Limb (tissue), 2 donors: ENCODE data around the gene HNRNPAB.
"Not testable (repeated sequence)": the region's sequence is repeated elsewhere in the genome, so short reads cannot be mapped to it uniquely, and the experiment has no call there.

Experiments used
- DNase-seq, 2 donors: peaks; one replicate each; pipeline ENCODE4 v3.0.0-alpha.2; 2016; ENCODE audit errors: extremely low spot score in 2 of 2

HNRNPAB gene

GRCh38 chr5:178241688-178242231, 37.4 kb downstream of the HNRNPAB start:
- DNase-seq, result peak in 1 of 2 donors; percentile 29

GRCh38 chr5:178242416-178242815, 38.1 kb downstream of the HNRNPAB start:
- peak in 1 of 2 donors; percentile 26 for DNase-seq

GRCh38 chr5:178244576-178244975, 40.2 kb downstream of the HNRNPAB start:
- no peak for DNase-seq

DNA sequence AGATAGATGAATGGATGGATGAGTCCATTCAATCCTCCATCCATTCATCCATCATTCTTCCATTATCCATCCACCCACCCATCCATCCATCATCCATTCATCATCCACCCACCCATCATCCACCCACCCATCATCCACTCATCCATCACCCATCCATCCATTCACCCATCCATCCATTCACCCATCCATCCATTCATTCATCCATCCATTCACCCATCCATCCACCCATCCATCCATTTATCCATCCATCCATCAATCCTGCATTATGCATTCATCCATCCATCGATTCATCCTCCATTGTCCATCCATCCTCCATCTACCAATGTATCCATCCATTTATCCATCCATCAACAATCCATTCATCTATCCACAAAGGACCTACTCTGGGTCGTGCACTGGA, 41.1 kb downstream of the HNRNPAB start:
- DNase-seq, result no peak

DNA sequence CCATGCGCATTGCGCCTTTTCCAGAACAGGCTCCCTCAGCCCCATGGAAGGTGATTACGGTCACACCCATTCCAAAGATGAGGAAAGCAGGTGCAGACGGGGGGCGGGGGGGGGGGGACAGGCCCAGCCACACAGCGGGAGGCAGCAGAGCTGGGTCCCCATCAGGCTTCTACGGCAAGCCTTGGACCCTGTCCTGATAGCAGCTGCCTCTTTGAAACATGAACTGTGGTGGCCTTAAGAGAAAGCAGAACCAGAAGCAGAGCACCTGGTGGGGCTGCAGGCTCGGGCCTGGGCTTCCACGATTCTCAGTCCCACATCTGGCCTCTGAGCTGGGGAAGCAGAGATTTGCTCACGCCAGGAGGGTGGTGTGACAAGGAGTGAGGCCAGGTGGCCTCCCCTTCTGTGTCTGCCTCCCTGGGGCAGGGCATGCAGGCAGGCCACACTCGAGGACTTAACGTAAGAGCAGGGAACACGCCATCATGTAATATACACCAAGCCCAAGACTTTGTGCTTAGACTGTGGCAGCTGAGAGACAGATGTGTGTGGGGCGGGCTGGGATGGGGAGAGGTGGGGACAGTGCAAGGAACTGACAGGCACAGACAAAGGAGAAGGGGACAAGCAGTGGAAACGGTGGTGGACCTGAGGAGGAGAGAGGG, 42.4 kb downstream of the HNRNPAB start:
- no peak for DNase-seq

- DNase-seq, result no peak
Observed at GRCh38 chr5:178247481-178248456, 43.4 kb downstream of the HNRNPAB start.

- no peak for DNase-seq
Observed at GRCh38 chr5:178248750-178249149, 44.4 kb downstream of the HNRNPAB start.

DNA sequence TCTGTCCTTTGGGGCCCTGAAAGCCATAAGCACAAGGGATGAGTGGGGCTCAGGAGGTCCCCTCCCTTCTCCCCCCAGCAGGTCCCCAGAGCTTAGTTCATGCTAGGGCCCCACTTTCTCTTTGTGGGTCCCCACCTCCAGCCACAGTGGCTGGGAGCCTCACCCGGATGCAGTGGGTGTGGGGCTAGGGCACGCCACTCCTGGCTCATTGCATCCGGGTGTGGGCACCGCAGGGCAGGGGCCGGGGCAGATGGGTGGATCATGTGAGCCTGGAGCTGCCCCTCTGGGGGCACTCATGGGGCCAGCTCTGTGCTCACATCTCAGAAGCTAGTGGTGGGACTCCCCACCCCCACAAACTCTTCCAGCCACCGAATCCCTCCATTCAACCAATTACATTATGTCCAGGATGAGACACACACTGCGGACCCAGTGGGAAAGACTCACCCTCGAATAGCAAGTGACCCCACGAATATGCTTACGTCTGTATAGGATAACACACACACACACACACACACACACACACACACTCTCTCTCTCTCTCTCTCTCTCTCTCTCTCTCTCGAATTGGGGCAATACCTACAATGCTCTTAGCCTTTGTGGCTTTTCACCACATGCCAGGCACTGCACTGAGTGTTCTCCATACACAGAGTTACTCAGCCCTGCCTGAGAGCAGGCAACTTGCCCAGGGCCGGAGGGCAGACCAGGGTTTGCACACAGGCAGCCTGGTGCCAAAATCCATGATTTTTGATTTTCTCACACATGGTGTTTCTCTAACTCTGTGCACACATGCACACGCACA, 45.1 kb downstream of the HNRNPAB start:
- no peak for DNase-seq

DNA sequence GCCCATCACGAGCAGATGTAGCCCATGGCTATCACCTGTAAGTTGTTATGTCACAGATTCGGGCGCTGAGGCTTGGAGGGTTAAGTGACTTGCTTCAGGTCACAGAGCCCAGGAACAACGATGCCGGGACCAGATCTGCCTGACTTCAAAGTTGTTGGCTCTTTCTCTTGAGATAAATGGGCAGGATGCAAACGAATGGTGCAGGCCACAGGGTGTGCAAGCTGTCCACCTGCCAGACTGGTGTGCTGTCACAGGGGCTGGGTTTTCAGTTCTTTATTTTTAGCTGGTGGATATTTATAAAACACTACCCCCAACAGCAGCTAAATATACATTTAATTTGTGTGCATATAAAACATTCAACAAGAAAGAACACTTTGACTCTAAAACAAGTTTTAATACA, 45.9 kb downstream of the HNRNPAB start:
- DNase-seq, result no peak

DNA sequence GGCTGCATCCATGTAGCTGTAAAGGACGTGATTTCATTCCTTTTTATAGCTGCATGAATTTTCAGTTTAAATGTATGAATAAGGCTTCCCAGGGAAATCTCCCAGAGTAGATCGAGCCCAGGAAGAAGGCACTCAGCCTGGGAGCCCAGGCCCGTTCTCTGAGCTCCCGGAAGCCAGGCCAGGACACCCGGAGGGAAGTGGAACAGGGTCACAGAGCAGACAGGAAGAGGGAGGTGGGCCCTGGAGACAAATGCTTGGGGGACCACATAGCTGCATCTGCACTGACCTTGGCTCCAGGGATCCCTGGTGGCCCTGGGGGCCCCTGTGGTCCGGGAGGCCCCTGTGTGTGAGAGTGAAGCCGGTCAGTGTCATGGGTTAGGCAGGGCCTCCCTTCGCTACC, 47.9 kb downstream of the HNRNPAB start:
- no peak for DNase-seq

DNA sequence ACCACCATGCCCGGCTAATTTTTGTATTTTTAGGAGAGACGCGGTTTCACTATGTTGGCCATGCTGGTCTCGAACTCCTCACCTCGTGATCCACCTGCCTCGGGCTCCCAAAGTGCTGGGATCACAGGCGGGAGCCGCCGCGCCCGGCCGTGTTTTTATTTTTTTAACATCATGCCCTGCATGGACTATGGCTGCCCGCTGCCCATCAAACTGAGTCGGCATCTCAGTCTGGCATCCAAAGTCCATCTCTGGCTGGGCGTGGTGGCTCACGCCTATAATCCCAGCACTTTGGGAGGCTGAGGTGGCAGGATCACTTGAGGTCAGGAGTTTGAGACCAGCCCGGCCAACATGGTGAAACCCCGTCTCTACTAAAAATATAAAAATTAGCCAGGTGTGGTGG, 49.3 kb downstream of the HNRNPAB start:
- not testable (repeated sequence) for DNase-seq

DNA sequence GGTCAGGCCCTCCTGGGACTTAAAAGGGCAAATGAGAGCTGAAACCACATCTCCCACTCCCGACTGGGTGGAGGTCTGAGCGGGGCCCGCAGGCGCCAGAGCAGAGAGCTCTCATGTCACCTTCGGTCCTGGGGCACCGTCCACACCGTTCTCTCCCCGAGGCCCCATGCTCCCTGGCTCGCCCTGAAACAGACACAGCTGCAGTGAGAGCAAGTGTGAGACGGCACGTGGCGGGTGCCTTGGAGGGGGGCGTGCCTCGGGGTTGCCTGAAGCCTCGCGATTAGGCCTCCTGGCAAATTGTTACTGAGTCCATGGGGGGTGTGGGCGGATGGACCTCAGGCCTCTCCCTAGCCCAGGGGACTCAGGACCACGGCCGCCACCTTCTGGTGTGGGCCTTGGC, 52.4 kb downstream of the HNRNPAB start:
- no peak for DNase-seq

DNA sequence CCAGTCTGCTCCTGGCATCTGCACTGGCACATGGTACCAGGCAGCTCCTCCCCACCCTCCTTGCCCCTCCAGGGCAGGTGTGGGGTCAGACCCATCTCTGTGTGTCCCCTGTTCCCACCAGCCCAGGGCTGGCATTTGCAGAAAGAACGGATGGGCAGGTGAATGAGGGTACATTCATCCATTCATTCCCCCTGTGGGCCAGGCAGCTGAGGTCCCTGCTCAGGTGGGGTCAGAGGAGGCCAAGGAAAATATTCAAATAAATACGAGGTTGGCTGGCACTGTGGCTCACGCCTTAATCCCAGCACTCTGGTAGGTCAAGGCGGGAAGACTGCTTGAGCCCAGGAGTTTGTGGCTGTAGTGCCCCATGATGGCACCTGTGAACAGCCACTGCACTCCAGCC, 53.3 kb downstream of the HNRNPAB start:
- DNase-seq, result no peak

DNA sequence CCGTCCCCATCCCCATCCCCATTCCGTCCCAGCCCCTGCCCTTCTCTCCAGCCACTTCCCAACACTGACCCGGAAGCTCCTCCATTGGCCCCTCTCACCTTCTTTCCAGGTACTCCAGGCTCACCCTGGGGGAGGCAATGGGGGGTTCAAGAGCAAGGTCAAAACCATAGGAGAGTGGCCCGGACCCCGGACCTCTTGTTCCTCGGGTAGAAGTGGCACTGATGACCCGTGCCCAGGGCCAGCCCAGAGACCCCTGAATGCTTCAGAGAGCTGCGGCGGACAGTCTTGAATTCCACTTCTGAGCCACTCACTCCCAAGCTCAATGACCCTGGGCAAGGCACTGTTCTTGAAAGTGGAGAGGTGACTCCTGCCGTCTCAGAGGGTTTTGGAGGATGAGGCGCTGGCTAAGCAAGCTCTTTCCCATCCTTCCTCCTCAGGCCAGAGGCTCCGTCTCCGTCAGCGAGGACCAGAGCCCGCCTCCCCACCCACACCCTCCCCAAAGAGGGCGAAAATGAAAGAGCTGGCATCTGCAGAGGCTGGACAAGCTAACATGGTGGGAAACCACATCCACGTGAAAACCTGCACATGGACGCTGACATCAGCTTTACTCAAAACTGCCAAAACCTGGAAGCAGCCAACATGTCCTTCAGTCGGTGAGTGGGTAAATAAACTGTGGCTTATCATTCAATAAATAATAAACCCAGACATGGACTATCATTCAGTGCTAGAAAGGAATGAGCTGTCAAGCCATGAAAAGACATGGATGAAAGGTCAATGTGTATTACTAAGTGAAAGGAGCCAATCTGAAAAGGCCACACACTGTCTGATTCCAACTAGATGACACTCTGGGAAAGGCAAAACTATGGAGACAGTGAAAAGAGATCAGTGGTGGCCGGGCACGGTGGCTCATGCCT, 55.5 kb downstream of the HNRNPAB start:
- DNase-seq, result no peak
